ENCODE results near the gene RHBDL2. TPM values are rescaled to one million over a fixed set of nuclear protein-coding genes. Genes with fewer than 3 reads are reported as not detected.

RHBDL2 gene
- total and polyA plus RNA-seq, 2 donors (not counting 1 experiment from before 2014, with no cell fraction given), result not detected

Small RNAs within 50 kb of the gene (small RNA-seq; reads per million reads assigned to genes)
- gene GJA9-MYCBP (ENCODE audit: insufficient read length, low read depth, low replicate concordance), result not detected
- not detected for gene RF00019 (ENCODE audit: insufficient read length, low read depth, low replicate concordance)
- not detected for gene RNU6-605P (ENCODE audit: insufficient read length, low read depth, low replicate concordance)

Other genes starting within 250 kb of the RHBDL2 start
- 37.6 and 39.3 TPM in 2 replicates for gene RRAGC, start 82.1 kb downstream of the RHBDL2 start, total RNA-seq
- gene RRAGC, start 82.1 kb downstream of the RHBDL2 start, polyA plus RNA-seq, result 11.4 and 18.2 TPM in 2 replicates
- gene MYCBP, start 68.5 kb downstream of the RHBDL2 start, total RNA-seq, result 7.8 and 8.9 TPM in 2 replicates
- gene MYCBP, start 68.5 kb downstream of the RHBDL2 start, polyA plus RNA-seq, result 2.7 and 3.1 TPM in 2 replicates
- gene GJA9, start 60.2 kb downstream of the RHBDL2 start, total RNA-seq, result not detected in 2 replicates
- not detected in 2 replicates for gene GJA9, start 60.2 kb downstream of the RHBDL2 start, polyA plus RNA-seq
- gene AKIRIN1, start 49.4 kb upstream of the RHBDL2 start, total RNA-seq, result 59.7 and 61.9 TPM in 2 replicates
- 36.5 and 61.4 TPM in 2 replicates for gene AKIRIN1, start 49.4 kb upstream of the RHBDL2 start, polyA plus RNA-seq
- 47.2 and 55.8 TPM in 2 replicates for gene NDUFS5, start 84.5 kb upstream of the RHBDL2 start, total RNA-seq
- gene NDUFS5, start 84.5 kb upstream of the RHBDL2 start, polyA plus RNA-seq, result 85.5 and 303 TPM in 2 replicates

Measured in B cell (primary cell).